Activated effector memory CD4-positive, alpha-beta T cell treated with anti-CD3 and anti-CD28 coated beads, Interleukin-2, amount 50 U/mL, for 16 hours (primary cell): ENCODE data around the gene ERGIC1.
"Not testable (repeated sequence)": the region's sequence is repeated elsewhere in the genome, so short reads cannot be mapped to it uniquely, and the experiment has no call there.

Experiments
- DNase-seq: peaks from one replicate; pipeline ENCODE4 v3.0.0-alpha.2; 2020

ERGIC1 gene

GRCh38 chr5:172833686-172834414 lies at the start of gene ERGIC1:
Gene ERGIC1, plus strand, starts transcription at chr5:172834251. Its CDS starts 163 bp downstream, at chr5:172834414.
- peak; percentile 91 for DNase-seq

GRCh38 chr5:172785429-172786088 lies 48.5 kb upstream of the ERGIC1 start:
- DNase-seq = peak; percentile 36

GRCh38 chr5:172786736-172787462 lies 47.2 kb upstream of the ERGIC1 start:
- peak; percentile 21 for DNase-seq

- not testable (repeated sequence) for DNase-seq
These were observed 46.5 kb upstream of the ERGIC1 start for GRCh38 chr5:172787538-172787937.

GRCh38 chr5:172788771-172789686 lies 45.0 kb upstream of the ERGIC1 start:
- DNase-seq = peak; percentile 54

GRCh38 chr5:172789687-172790495 lies 44.2 kb upstream of the ERGIC1 start:
- peak; percentile 45 for DNase-seq

DNA sequence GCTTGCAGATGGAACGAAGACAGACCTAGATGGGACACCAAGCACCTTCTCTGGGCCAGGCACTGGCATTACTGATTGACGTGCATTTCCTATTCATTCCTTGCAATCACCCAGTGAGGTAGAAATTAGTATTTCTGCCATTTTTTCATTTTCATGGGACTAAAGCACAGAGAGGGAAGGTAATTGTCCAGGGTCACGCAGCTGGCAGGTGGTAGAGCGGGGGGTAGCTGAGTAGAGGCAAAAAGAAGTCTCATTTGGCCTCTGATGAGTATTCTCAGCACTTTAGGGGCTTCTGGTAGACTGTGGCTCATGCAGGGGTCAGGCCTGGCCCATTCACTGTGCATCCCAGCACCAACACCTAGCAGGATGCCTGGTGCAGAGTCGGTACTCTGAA lies 43.6 kb upstream of the ERGIC1 start:
- peak; percentile 24 for DNase-seq

GRCh38 chr5:172791286-172791685 lies 42.8 kb upstream of the ERGIC1 start:
- peak; percentile 52 for DNase-seq

- peak; percentile 56 for DNase-seq
These were observed 42.2 kb upstream of the ERGIC1 start for GRCh38 chr5:172791726-172792445.

GRCh38 chr5:172792701-172793570 lies 41.1 kb upstream of the ERGIC1 start:
- DNase-seq = peak; percentile 36

DNA sequence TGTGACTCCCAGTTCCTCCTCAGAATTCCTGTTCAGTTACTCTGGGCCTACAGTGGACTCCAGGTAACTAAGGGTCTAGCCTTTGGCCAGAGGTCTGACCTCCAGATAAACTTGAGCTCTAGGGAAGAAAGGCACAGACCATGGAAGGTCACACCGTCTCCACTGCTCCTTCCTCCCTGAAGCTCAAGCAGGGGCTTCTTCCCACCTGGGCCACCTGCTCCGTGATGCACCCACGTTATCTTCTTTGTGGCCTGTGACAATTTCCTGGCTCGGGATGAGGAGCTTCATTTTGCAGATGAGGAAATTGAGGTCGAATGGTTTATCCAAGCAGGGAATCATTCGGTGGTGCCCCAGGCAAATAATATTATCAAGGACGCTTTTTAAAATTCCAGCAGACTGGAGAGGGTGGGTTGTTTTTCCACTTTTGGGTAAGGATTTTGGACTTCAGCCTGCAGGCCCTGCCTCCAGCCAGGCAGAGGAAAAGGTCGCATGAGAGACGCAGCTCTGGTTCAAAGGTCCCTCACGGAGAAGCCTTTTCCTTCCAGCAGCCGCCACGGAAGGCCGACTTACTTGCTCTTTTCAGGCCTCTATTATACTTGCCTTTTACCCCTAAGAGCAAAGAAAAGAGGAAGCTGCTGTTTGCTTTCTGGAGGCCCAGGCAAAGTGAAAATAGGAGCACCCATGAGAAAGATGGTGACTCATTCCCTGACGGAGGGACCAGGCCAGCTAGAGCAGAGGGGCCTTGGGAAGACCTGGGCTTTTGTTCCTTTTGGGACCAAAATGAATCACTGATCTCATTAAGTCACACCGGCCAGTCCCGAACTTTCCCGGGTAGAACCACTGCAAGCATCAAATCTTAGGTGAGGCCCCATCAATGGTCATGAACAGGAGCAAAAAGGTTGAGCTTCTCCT lies 40.2 kb upstream of the ERGIC1 start:
- DNase-seq = peak; percentile 28

- DNase-seq = no peak
These were observed 38.6 kb upstream of the ERGIC1 start for GRCh38 chr5:172795318-172795977.

GRCh38 chr5:172796306-172796705 lies 37.7 kb upstream of the ERGIC1 start:
- peak; percentile 10 for DNase-seq

DNA sequence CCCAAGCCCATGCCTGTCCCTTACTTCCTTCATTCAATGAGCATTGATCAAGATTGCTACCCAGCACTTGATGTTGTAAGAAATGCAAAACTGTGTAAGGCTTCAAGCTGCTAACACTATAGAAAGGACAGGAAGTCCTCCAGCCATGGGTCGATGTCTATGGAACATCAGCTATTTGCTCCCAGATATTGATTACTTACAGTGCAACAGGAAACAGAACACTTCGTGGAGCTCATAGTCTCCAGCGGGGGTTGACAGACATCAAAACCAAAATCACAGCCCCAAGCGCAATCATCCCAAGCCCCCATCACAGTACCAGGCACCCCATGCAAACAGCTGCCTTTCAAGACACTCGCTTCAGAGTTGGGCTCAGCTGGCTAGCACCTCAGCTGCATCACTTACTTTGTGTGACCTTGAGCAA lies 36.3 kb upstream of the ERGIC1 start:
- DNase-seq = no peak

GRCh38 chr5:172798422-172799215 lies 35.4 kb upstream of the ERGIC1 start:
- DNase-seq = no peak

DNA sequence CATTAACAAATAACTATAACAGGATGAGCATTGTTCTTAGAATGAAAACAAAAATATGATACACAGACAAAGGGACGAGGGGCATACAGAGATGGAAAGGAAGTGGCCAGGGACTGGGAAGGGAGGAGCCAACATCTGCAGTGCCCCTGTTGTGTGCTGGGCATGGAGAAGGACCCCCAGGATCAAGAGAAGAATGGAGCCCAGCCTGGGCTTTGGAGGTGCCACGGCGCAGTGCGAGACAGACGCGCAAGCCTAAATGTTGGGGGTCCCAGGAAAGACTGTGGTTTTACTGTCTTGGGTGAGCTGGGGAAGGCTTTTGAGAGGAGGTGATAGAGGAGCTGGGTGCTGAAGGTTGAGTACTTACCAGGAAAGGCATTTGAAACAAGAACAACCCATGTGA lies 34.6 kb upstream of the ERGIC1 start:
- no peak for DNase-seq

- no peak for DNase-seq
These were observed 33.9 kb upstream of the ERGIC1 start for GRCh38 chr5:172800088-172800551.
